ACHN (cell line): ENCODE data around the gene RLF.

Experiments used
- DNase-seq: peaks from one replicate; pipeline ENCODE4 v3.0.0-alpha.2; 2015
- in situ Hi-C: cut with HindIII; loops from 2 replicates; pipeline ENCODE4 v1.10.0; 2017; ENCODE audit warnings: low sequenced_read_pairs, low pct_ligation_motif_present, low pct_unique_long_range_greater_than_20kb

Gene RLF

GRCh38 chr1:40264354-40264781 lies 103.2 kb downstream of the RLF start:
- in situ Hi-C loops: no loop called here

GRCh38 chr1:40265298-40265697 lies 104.1 kb downstream of the RLF start:
- DNase-seq: no peak
- in situ Hi-C loops: no loop called here

More at GRCh38 chr1:40264354-40264781, 103.2 kb downstream of the RLF start:
- DNase-seq: no peak

GRCh38 chr1:40265919-40266318 lies 104.7 kb downstream of the RLF start:
- in situ Hi-C loops: no loop called here
- DNase-seq: no peak

GRCh38 chr1:40266786-40267535 lies 105.8 kb downstream of the RLF start:
- in situ Hi-C loops: no loop called here
- DNase-seq: no peak

- in situ Hi-C loops: no loop called here
- DNase-seq: peak; percentile 12
These were observed 106.6 kb downstream of the RLF start for GRCh38 chr1:40267767-40268187.

GRCh38 chr1:40268211-40268610 lies 107.0 kb downstream of the RLF start:
- in situ Hi-C loops: no loop called here
- no peak for DNase-seq

GRCh38 chr1:40270152-40270834 lies 109.1 kb downstream of the RLF start:
- in situ Hi-C loops: no loop called here

GRCh38 chr1:40272653-40273213 lies 111.5 kb downstream of the RLF start:
- in situ Hi-C loops: no loop called here
- no peak for DNase-seq

More at GRCh38 chr1:40270152-40270834, 109.1 kb downstream of the RLF start:
- DNase-seq: no peak

- in situ Hi-C loops: no loop called here
- peak; percentile 49 for DNase-seq
These were observed 112.5 kb downstream of the RLF start for GRCh38 chr1:40273547-40274166.

GRCh38 chr1:40274331-40274730 lies 113.1 kb downstream of the RLF start:
- in situ Hi-C loops: no loop called here
- no peak for DNase-seq

- DNase-seq: no peak
- in situ Hi-C loops: no loop called here
These were observed 114.9 kb downstream of the RLF start for GRCh38 chr1:40276122-40276521.

GRCh38 chr1:40281853-40282252 lies 120.7 kb downstream of the RLF start:
- in situ Hi-C loops: no loop called here
- no peak for DNase-seq
